ENCODE results near the gene GLCE.
"Not testable (repeated sequence)": the region's sequence is repeated elsewhere in the genome, so short reads cannot be mapped to it uniquely, and the experiment has no call there.

Gene GLCE

GRCh38 chr15:69138963-69139362 lies 21.5 kb upstream of the GLCE start:
- DNase-seq, result no peak

- no peak for DNase-seq
These were observed 20.1 kb upstream of the GLCE start for GRCh38 chr15:69140306-69140705.

GRCh38 chr15:69141286-69141701 lies 19.1 kb upstream of the GLCE start:
- no peak for DNase-seq

GRCh38 chr15:69141833-69142232 lies 18.6 kb upstream of the GLCE start:
- DNase-seq, result no peak

- no peak for DNase-seq
These were observed 16.5 kb upstream of the GLCE start for GRCh38 chr15:69143756-69144436.

GRCh38 chr15:69144530-69144929 lies 15.9 kb upstream of the GLCE start:
- DNase-seq, result no peak

GRCh38 chr15:69145149-69145693 lies 15.2 kb upstream of the GLCE start:
- DNase-seq, result no peak

GRCh38 chr15:69145694-69146492 lies 14.5 kb upstream of the GLCE start:
- DNase-seq, result no peak

GRCh38 chr15:69146724-69147435 lies 13.6 kb upstream of the GLCE start:
- no peak for DNase-seq

- no peak for DNase-seq
These were observed 12.0 kb upstream of the GLCE start for GRCh38 chr15:69148465-69148864.

- DNase-seq, result no peak
These were observed 11.3 kb upstream of the GLCE start for GRCh38 chr15:69149163-69149562.

GRCh38 chr15:69149803-69150202 lies 10.6 kb upstream of the GLCE start:
- no peak for DNase-seq

- no peak for DNase-seq
These were observed 10.1 kb upstream of the GLCE start for GRCh38 chr15:69150336-69150735.

GRCh38 chr15:69150841-69151240 lies 9.6 kb upstream of the GLCE start:
- DNase-seq, result no peak

- DNase-seq, result no peak
These were observed 7.4 kb upstream of the GLCE start for GRCh38 chr15:69153046-69153445.

GRCh38 chr15:69153587-69153986 lies 6.8 kb upstream of the GLCE start:
- not testable (repeated sequence) for DNase-seq

GRCh38 chr15:69154078-69154477 lies 6.4 kb upstream of the GLCE start:
- no peak for DNase-seq

GRCh38 chr15:69154684-69155083 lies 5.8 kb upstream of the GLCE start:
- DNase-seq, result no peak

- DNase-seq, result no peak
These were observed 3.6 kb upstream of the GLCE start for GRCh38 chr15:69156736-69157381.

GRCh38 chr15:69158201-69158842 lies 2.1 kb upstream of the GLCE start:
- DNase-seq, result no peak

- no peak for DNase-seq
These were observed 1.6 kb upstream of the GLCE start for GRCh38 chr15:69158843-69159240.

- DNase-seq, result no peak
These were observed 662 bp upstream of the GLCE start for GRCh38 chr15:69159805-69160140.

All from activated effector memory CD4-positive, alpha-beta T cell treated with anti-CD3 and anti-CD28 coated beads, Interleukin-2, amount 50 U/mL, for 16 hours (primary cell).